DMS153 (cell line): ENCODE data around the gene AIF1.

ENCODE experiments used
- DNase-seq: peaks from one replicate; lab custom pipeline; 2025; lab: John Stamatoyannopoulos, UW

Gene AIF1

DNA sequence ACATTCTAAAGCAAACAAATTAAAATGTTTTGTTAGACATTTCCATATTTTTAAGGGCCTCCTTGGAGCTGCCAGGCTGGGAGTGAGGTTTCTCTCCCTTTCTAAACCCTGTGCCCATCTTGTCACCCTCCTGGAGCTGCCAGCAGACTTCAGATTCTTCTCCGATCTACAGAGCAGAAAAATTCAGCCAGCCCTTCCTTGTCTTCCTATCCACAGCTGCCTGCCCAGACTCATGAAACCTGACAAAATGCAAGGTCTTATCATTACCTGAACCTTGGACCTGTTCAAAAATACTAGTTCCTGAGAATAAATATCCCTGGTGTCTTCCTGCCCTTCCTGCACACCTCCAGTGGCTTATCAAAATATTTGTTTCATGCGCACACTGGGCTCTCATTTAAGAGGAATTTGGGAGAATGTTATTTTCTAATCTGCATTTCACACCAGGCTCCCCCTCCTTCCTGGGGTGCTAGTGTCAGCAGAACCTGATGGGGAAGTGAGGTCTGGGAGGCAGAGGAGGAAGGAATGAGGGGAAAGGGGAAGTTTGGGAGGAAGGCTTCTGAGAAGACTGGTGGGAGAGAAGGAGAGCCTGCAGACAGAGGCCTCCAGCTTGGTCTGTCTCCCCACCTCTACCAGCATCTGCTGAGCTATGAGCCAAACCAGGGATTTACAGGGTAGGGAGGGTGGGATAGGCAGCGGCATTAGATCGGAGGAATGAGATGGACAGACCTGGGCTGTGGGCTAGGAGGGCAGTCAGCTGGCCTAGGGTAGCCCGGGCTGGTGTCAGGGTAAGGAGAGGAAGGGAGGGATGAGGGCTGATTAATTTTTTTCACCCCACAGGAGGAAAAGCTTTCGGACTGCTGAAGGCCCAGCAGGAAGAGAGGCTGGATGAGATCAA lies at the start of gene AIF1:
Gene AIF1 (plus strand): TSS at position 551 of the 895 bp plus-strand sequence. CDS start 96 bp downstream, at position 647.
- no peak for DNase-seq

GRCh38 chr6:31567531-31568370 lies 47.3 kb upstream of the AIF1 start:
- DNase-seq, result no peak

GRCh38 chr6:31568537-31568961 lies 46.5 kb upstream of the AIF1 start:
- no peak for DNase-seq

- no peak for DNase-seq
Measured at GRCh38 chr6:31569861-31570536, 45.0 kb upstream of the AIF1 start.

GRCh38 chr6:31572041-31572911 lies 42.8 kb upstream of the AIF1 start, which contains the start of gene LTA:
Gene LTA, plus strand, starts transcription at chr6:31572289. Its CDS starts 454 bp downstream, at chr6:31572743.
- DNase-seq, result no peak

DNA sequence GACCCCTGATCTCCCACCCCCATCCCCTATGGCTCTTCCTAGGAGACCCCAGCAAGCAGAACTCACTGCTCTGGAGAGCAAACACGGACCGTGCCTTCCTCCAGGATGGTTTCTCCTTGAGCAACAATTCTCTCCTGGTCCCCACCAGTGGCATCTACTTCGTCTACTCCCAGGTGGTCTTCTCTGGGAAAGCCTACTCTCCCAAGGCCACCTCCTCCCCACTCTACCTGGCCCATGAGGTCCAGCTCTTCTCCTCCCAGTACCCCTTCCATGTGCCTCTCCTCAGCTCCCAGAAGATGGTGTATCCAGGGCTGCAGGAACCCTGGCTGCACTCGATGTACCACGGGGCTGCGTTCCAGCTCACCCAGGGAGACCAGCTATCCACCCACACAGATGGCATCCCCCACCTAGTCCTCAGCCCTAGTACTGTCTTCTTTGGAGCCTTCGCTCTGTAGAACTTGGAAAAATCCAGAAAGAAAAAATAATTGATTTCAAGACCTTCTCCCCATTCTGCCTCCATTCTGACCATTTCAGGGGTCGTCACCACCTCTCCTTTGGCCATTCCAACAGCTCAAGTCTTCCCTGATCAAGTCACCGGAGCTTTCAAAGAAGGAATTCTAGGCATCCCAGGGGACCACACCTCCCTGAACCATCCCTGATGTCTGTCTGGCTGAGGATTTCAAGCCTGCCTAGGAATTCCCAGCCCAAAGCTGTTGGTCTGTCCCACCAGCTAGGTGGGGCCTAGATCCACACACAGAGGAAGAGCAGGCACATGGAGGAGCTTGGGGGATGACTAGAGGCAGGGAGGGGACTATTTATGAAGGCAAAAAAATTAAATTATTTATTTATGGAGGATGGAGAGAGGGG lies 41.6 kb upstream of the AIF1 start:
- no peak for DNase-seq

DNA sequence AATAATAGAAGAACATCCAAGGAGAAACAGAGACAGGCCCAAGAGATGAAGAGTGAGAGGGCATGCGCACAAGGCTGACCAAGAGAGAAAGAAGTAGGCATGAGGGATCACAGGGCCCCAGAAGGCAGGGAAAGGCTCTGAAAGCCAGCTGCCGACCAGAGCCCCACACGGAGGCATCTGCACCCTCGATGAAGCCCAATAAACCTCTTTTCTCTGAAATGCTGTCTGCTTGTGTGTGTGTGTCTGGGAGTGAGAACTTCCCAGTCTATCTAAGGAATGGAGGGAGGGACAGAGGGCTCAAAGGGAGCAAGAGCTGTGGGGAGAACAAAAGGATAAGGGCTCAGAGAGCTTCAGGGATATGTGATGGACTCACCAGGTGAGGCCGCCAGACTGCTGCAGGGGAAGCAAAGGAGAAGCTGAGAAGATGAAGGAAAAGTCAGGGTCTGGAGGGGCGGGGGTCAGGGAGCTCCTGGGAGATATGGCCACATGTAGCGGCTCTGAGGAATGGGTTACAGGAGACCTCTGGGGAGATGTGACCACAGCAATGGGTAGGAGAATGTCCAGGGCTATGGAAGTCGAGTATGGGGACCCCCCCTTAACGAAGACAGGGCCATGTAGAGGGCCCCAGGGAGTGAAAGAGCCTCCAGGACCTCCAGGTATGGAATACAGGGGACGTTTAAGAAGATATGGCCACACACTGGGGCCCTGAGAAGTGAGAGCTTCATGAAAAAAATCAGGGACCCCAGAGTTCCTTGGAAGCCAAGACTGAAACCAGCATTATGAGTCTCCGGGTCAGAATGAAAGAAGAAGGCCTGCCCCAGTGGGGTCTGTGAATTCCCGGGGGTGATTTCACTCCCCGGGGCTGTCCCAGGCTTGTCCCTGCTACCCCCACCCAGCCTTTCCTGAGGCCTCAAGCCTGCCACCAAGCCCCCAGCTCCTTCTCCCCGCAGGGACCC lies 40.6 kb upstream of the AIF1 start:
- DNase-seq, result no peak

DNA sequence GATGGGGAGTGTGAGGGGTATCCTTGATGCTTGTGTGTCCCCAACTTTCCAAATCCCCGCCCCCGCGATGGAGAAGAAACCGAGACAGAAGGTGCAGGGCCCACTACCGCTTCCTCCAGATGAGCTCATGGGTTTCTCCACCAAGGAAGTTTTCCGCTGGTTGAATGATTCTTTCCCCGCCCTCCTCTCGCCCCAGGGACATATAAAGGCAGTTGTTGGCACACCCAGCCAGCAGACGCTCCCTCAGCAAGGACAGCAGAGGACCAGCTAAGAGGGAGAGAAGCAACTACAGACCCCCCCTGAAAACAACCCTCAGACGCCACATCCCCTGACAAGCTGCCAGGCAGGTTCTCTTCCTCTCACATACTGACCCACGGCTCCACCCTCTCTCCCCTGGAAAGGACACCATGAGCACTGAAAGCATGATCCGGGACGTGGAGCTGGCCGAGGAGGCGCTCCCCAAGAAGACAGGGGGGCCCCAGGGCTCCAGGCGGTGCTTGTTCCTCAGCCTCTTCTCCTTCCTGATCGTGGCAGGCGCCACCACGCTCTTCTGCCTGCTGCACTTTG lies 39.6 kb upstream of the AIF1 start, which contains the start of gene TNF:
Gene TNF (plus strand): TSS at position 231 of the 567 bp plus-strand sequence. CDS start 177 bp downstream, at position 408.
- no peak for DNase-seq

- DNase-seq, result no peak
Measured at GRCh38 chr6:31575952-31576685, 38.9 kb upstream of the AIF1 start.

- DNase-seq, result no peak
Measured at GRCh38 chr6:31576897-31577578, 38.0 kb upstream of the AIF1 start.

GRCh38 chr6:31577579-31577966 lies 37.5 kb upstream of the AIF1 start:
- no peak for DNase-seq

DNA sequence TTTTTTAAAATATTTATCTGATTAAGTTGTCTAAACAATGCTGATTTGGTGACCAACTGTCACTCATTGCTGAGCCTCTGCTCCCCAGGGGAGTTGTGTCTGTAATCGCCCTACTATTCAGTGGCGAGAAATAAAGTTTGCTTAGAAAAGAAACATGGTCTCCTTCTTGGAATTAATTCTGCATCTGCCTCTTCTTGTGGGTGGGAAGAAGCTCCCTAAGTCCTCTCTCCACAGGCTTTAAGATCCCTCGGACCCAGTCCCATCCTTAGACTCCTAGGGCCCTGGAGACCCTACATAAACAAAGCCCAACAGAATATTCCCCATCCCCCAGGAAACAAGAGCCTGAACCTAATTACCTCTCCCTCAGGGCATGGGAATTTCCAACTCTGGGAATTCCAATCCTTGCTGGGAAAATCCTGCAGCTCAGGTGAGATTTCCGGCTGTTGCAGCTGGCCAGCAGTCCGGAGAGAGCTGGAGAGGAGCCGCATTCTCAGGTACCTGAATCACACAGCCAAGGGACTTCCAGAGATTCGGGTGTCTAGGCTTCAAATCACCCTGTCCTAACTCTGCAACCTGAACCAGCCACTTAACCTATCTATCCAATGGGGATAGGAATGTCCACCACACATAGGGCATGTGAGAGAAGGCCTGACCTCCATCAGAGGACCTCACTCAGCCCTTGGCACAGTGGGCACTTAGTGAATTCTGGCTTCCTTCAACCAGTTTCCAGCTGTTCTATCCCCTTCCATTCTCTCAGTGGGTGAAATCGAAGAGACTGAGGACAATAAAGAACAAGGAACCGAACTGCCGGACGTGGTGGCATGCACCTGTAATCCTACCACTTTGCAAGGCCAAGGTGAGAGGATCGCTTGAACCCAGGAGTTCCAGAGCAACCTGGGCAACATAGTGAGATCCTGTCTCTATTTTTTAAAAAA lies 36.6 kb upstream of the AIF1 start:
- no peak for DNase-seq

DNA sequence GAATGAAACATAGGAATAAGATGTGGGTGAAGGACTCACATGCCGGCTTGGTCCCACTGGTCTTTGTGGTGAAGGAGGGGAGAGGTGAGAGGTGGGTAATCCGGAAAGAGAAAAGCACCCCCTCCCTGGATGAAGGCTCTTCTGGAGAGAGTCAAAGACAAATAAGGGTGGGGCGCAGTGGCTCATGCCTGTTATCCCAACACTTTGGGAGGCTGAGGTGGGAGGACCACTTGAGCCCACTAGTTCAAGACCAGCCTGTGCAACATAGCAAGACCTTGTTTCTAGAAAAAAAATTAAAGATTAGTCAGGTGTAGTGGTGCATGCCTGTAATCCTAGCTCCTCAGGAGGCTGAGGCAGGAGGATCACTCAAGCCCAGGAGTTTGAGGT lies 35.9 kb upstream of the AIF1 start:
- no peak for DNase-seq

GRCh38 chr6:31579546-31580437 lies 35.2 kb upstream of the AIF1 start:
- DNase-seq, result no peak

GRCh38 chr6:31580438-31580740 lies 34.6 kb upstream of the AIF1 start:
- DNase-seq, result no peak
